ENCODE measurements around the gene BCL2A1.

DNA sequence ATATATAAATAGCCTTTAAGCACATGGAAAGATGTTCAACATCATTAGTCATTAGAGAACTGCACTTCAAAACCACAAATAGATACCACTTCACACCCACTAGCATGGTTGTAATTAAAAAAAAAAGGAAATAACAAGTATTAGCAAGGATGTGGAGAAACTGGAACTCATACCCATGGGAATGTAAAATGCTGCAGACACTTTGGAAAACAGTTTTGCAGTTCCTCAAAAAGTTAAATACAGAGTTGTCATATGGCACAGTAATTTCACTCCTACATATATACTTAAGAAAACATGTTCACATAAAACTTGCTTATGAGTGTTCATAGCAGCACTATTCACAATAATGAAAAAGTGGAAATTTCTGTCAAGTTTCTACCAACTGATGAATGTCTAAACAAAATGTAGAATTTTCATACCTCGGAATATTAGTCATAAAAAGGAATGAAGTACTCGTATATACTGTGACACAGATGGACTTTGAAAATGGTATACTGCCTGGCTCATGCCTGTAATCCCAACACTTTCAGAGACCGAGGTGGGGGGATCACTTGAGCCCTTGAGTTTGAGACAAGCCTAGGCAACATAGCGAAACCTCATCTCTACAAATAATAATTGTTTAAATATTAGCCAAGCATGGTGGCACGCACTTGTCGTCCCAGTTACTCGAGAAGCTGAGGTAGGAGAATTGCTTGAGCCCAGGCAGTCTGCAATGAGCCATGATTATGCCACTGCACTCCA is 28.1 kb downstream of the BCL2A1 start:
- no peak for TF ChIP-seq CTCF (IDR thresholded peaks at IDR 0.05)
- no peak for TF ChIP-seq POLR2A (IDR thresholded peaks at IDR 0.05)
